B cell (primary cell): ENCODE data around the gene DCTN3.

Source experiments
- CTCF ChIP-seq: fragments of 200-600 bp; IDR thresholded peaks from one replicate; pipeline ENCODE4 v1.8.0; 2022; ENCODE audit warnings: antibody characterized with exemption, mild to moderate bottlenecking
- EZH2 ChIP-seq: IDR thresholded peaks from 2 replicates; pipeline ENCODE4 v1.6.1; 2012; ENCODE audit warnings: borderline replicate concordance, low read depth, mild to moderate bottlenecking, moderate library complexity, low read length; ENCODE audit not compliant: insufficient read depth, poor library complexity, severe bottlenecking

- TF ChIP-seq CTCF: no peak
- TF ChIP-seq EZH2: no peak
These were observed 14.1 kb downstream of the DCTN3 start for GRCh38 chr9:34606190-34606589.
